ENCODE results near the gene GPATCH8. TPM values are rescaled to one million over a fixed set of nuclear protein-coding genes. Genes with fewer than 3 reads are reported as not detected.

The GPATCH8 gene
- total RNA-seq, 2 experiments from 2014 or later: 76.0 to 76.9 TPM

DNA sequence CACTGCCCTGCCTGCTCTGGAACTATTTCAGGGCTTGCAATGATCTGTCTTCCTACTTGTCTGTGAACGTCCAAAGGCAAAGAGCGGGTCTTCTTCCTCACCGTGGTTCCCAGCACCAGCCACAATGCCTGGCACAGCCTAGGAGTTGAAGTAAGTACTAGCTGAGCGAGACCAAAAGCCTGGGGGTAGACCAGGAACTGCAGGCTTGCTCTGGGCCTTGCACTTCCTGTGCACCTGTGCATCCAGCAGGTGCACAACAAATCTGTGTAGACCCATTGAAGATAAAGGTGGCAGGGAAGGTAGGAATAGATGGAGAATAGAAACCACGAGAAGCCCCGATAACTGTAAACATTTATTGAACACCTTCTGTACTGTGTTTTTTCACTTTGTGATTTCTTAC, 144.2 kb downstream of the GPATCH8 start:
- H3K4me1 Mint-ChIP-seq (ENCODE audit: low read depth): peaks cover 8% of the 10 kb centered on the region
- TF ChIP-seq, protein P1, sequence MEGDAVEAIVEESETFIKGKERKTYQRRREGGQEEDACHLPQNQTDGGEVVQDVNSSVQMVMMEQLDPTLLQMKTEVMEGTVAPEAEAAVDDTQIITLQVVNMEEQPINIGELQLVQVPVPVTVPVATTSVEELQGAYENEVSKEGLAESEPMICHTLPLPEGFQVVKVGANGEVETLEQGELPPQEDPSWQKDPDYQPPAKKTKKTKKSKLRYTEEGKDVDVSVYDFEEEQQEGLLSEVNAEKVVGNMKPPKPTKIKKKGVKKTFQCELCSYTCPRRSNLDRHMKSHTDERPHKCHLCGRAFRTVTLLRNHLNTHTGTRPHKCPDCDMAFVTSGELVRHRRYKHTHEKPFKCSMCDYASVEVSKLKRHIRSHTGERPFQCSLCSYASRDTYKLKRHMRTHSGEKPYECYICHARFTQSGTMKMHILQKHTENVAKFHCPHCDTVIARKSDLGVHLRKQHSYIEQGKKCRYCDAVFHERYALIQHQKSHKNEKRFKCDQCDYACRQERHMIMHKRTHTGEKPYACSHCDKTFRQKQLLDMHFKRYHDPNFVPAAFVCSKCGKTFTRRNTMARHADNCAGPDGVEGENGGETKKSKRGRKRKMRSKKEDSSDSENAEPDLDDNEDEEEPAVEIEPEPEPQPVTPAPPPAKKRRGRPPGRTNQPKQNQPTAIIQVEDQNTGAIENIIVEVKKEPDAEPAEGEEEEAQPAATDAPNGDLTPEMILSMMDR (IDR thresholded peaks at IDR 0.05): no peak
- DNase-seq (no peak), ATAC-seq (ENCODE audit: poor library complexity) (no peak)
- peaks cover 15 to 21% of the 10 kb centered on the region in 2 experiments for H3K27me3 ChIP-seq (ENCODE audit: control insufficient read depth in 1 of 2, insufficient read depth in 2 of 2, low read length in 2 of 2)
- peaks cover 13% of the 10 kb centered on the region for H3K27me3 Mint-ChIP-seq
- H3K9me3 ChIP-seq (ENCODE audit: control insufficient read depth in 1 of 2, insufficient read depth in 1 of 2, low read length in 2 of 2): no peaks in the 10 kb centered on the region
- H3K36me3 ChIP-seq (ENCODE audit: insufficient read depth, low read length): no peaks in the 10 kb centered on the region
- H3K27ac Mint-ChIP-seq: no peak overlapping the region
- intact Hi-C loops (cut with DNase I, micrococcal nuclease): no loop called here
- ChIA-PET POLR2A (no interaction called here), CTCF (interaction anchor here (0.6 to 2.3 kb wide), 2 partner anchors 13 to 238 kb away, joined by 3 to 9 read pairs; partner anchors contain the start of gene GRN)
- H3K4me3 ChIP-seq (ENCODE audit: low read length): no peak overlapping the region
- no peaks in the 10 kb centered on the region for H3K9me3 Mint-ChIP-seq
- no peaks in the 10 kb centered on the region for H3K36me3 Mint-ChIP-seq (ENCODE audit: low read depth)
- peaks cover 12% of the 10 kb centered on the region for H3K4me1 ChIP-seq (ENCODE audit: insufficient read depth, low read length)
- H3K4me3 Mint-ChIP-seq: peak overlapping the region; percentile 2
- H3K27ac ChIP-seq (ENCODE audit: low read depth in 1 of 2, low read length in 2 of 2): no peak overlapping the region

DNA sequence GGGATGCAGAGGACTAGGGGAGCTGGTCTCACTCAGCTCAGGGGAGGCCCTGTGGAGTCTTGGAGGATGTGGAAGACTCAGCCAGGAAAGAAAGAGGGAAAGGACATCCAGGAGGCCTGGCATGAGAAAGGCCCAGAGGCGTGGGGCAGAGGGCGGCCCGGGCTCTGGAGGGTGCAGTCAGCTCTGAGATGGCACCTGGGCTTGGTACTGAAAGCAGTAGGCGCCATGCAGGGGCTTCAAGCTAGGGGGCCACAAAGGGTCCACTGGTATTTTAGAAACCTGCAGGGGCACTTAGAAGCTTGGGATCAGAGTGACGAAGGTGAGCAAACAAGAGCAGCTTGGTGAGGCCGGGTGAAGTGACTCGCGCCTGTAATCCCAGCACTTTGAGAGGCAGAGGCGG, 145.1 kb downstream of the GPATCH8 start:
- Histone ChIP-seq H3K9me3 (ENCODE audit: control insufficient read depth in 1 of 2, insufficient read depth in 1 of 2, low read length in 2 of 2) (no peaks in the 10 kb centered on the region), H3K4me3 (ENCODE audit: low read length) (no peak overlapping the region), H3K27ac (ENCODE audit: low read depth in 1 of 2, low read length in 2 of 2) (no peak overlapping the region), H3K4me1 (ENCODE audit: insufficient read depth, low read length) (peaks cover 9% of the 10 kb centered on the region), H3K36me3 (ENCODE audit: insufficient read depth, low read length) (no peaks in the 10 kb centered on the region), H3K27me3 (ENCODE audit: control insufficient read depth in 1 of 2, insufficient read depth in 2 of 2, low read length in 2 of 2) (peaks cover 15 to 17% of the 10 kb centered on the region in 2 experiments)
- no peak for ATAC-seq (ENCODE audit: poor library complexity)
- Mint-ChIP-seq H3K36me3 (ENCODE audit: low read depth) (no peaks in the 10 kb centered on the region), H3K4me3 (no peak overlapping the region), H3K27ac (no peak overlapping the region), H3K4me1 (ENCODE audit: low read depth) (peaks cover 9% of the 10 kb centered on the region), H3K27me3 (peaks cover 11% of the 10 kb centered on the region), H3K9me3 (no peaks in the 10 kb centered on the region)
- POLR2A ChIA-PET: interaction anchor here (1.0 kb wide), 1 partner anchor 235 kb away, joined by 3 read pairs; the partner anchor contains the start of gene HDAC5
- intact Hi-C loops (cut with DNase I, micrococcal nuclease): no loop called here
- CTCF ChIA-PET: interaction anchor here (2.3 kb wide), 1 partner anchor 12 kb away, joined by 9 read pairs; the partner anchor contains the start of gene GRN
- no peak for DNase-seq
- TF ChIP-seq, protein P1 (IDR thresholded peaks at IDR 0.05): no peak

DNA sequence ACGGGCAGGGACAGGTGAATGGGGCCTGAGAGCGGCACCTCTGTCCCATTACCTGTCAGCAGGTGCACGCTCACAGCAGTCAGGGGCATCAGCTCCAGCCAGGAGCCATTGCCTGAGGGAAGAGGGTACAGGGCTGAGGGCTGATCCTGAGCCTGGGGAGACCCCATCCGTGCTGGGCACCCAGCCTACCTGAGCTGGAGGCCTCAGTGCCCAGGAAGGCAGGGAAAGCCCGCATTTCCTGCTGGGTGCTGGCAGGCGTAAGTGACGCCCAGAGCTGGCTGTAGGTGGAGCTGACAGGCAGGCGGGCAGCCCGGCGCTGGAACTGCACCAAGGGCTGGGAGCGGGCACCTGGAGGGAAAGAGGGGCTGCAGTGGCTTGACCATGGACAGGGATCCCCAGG, 147.0 kb downstream of the GPATCH8 start:
- H3K4me3 Mint-ChIP-seq: peak overlapping the region; percentile 25
- Histone ChIP-seq H3K4me3 (ENCODE audit: low read length) (no peak overlapping the region), H3K36me3 (ENCODE audit: insufficient read depth, low read length) (peaks cover 11% of the 10 kb centered on the region), H3K9me3 (ENCODE audit: control insufficient read depth in 1 of 2, insufficient read depth in 1 of 2, low read length in 2 of 2) (no peaks in the 10 kb centered on the region), H3K27me3 (ENCODE audit: control insufficient read depth in 1 of 2, insufficient read depth in 2 of 2, low read length in 2 of 2) (peaks cover 0 to 3% of the 10 kb centered on the region in 2 experiments), H3K27ac (ENCODE audit: low read depth in 1 of 2, low read length in 2 of 2) (no peak overlapping the region), H3K4me1 (ENCODE audit: insufficient read depth, low read length) (peaks cover 5% of the 10 kb centered on the region)
- intact Hi-C loops (cut with DNase I, micrococcal nuclease): no loop called here
- ChIA-PET CTCF (interaction anchor here (2.8 kb wide), 1 partner anchor 11 kb away, joined by 17 read pairs; the partner anchor contains the start of gene GRN), POLR2A (interaction anchor here (2.3 to 4.6 kb wide), 2 partner anchors 137 to 170 kb away, joined by 9 to 38 read pairs; partner anchors contain the start of genes TMUB2 and UBTF)
- peaks cover 9% of the 10 kb centered on the region for H3K27me3 Mint-ChIP-seq
- no peaks in the 10 kb centered on the region for H3K36me3 Mint-ChIP-seq (ENCODE audit: low read depth)
- ATAC-seq (ENCODE audit: poor library complexity) (no peak), DNase-seq (no peak)
- no peak overlapping the region for H3K27ac Mint-ChIP-seq
- no peaks in the 10 kb centered on the region for H3K9me3 Mint-ChIP-seq
- TF ChIP-seq, protein P1 (IDR thresholded peaks at IDR 0.05): no peak
- peaks cover 12% of the 10 kb centered on the region for H3K4me1 Mint-ChIP-seq (ENCODE audit: low read depth)
